ENCODE results near the gene DNM2. TPM values are rescaled to one million over a fixed set of nuclear protein-coding genes. Genes with fewer than 3 reads are reported as not detected.

DNM2 gene
- total RNA-seq, 4 donors from 2014 or later = 469 to 1,152 (median 585) TPM

DNA sequence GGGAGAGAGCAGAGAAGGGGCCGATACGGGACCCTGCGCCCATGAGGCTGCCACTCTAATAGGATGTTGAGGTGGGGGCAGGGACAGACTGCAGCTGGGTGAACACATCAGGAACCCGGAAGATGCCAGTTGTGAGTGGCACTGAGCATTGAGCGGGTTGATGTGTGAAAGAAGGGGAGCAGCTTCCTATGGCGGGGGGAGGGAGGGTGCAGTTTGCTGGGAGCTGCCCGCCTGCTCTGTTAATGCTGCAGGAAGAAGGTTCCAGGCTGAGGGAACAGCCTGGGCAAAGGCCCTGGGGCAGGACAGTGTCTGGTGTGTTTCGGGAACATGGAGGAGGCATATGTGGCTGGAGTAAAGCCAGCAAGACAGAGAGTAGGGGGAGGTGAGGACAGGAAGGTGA lies 29.8 kb downstream of the DNM2 start:
- peak overlapping the region; percentile 86 to 88 (median 87) for H3K27ac ChIP-seq
- WGBS, 2 donors (ENCODE audit: low coverage in 1 of 2) = 48 to 57% methylated on average over 4 to 8 of the region's 8 CpGs
- in situ Hi-C loops (cut with MboI; ENCODE audit: low pct_ligation_motif_present in 1 of 4, low pct_unique_long_range_greater_than_20kb in 1 of 4, low sequenced_read_pairs in 3 of 4) = no loop called here
- H3K4me3 ChIP-seq = no peak overlapping the region
- no peaks in the 10 kb centered on the region for H3K27me3 ChIP-seq
- H3K9me3 ChIP-seq = no peaks in the 10 kb centered on the region
- H3K36me3 ChIP-seq = no peaks in the 10 kb centered on the region
- no peak for TF ChIP-seq POLR2AphosphoS5 (IDR thresholded peaks at IDR 0.05)
- no peak for TF ChIP-seq POLR2A (IDR thresholded peaks at IDR 0.05)
- no peak for TF ChIP-seq EP300 (IDR thresholded peaks at IDR 0.05; ENCODE audit: low read depth)
- TF ChIP-seq, protein P1, sequence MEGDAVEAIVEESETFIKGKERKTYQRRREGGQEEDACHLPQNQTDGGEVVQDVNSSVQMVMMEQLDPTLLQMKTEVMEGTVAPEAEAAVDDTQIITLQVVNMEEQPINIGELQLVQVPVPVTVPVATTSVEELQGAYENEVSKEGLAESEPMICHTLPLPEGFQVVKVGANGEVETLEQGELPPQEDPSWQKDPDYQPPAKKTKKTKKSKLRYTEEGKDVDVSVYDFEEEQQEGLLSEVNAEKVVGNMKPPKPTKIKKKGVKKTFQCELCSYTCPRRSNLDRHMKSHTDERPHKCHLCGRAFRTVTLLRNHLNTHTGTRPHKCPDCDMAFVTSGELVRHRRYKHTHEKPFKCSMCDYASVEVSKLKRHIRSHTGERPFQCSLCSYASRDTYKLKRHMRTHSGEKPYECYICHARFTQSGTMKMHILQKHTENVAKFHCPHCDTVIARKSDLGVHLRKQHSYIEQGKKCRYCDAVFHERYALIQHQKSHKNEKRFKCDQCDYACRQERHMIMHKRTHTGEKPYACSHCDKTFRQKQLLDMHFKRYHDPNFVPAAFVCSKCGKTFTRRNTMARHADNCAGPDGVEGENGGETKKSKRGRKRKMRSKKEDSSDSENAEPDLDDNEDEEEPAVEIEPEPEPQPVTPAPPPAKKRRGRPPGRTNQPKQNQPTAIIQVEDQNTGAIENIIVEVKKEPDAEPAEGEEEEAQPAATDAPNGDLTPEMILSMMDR (IDR thresholded peaks at IDR 0.05) = no peak
- peaks cover 54 to 99% (median 95%) of the 10 kb centered on the region in 4 donors for H3K4me1 ChIP-seq
- DNase-seq = peak; percentile 45
- intact Hi-C loops (cut with DNase I; ENCODE audit: low total_unique reads) = no loop called here

DNA sequence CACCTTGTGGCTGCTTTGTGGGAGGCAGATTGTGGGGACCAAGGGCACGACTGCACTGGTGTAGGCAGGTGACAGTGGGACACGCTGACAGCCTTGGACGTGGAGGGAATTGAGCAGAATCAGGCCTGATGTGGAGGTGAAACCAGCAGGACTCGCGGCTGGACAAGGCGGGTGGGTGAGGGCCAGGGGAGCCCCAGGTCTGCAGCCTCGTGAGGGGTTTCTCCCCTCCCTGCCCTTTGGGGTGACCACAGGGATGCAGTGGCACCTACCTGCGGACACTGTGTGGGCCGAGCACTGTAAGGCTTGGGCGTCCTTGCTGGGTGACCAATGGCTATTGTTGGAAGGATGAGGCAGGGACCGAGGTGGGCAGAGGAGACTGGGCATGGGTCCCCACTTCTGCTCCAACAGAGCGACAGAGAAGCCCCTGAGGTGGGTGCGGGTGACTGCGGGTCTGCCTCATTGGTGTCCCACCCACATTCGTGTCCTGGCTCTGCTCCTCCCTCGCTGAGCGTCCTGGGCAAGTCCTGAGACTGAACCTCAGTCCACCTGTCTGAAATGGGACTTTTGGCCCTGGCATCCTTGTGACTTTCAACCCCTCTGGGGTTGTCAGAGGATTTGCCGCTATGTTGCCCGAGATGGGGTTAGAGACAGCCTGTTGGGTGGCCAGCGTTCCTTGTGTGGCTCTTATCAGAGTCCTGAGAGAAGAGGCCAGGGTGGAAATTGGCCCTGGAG lies 30.5 kb downstream of the DNM2 start:
- DNase-seq = no peak
- H3K36me3 ChIP-seq = no peaks in the 10 kb centered on the region
- no peak overlapping the region for H3K4me3 ChIP-seq
- no peak for TF ChIP-seq POLR2AphosphoS5 (IDR thresholded peaks at IDR 0.05)
- TF ChIP-seq POLR2A (IDR thresholded peaks at IDR 0.05) = no peak
- TF ChIP-seq EP300 (IDR thresholded peaks at IDR 0.05; ENCODE audit: low read depth) = no peak
- TF ChIP-seq, protein P1 (IDR thresholded peaks at IDR 0.05) = no peak
- peak overlapping the region; percentile 86 to 88 (median 87) for H3K27ac ChIP-seq
- H3K27me3 ChIP-seq = no peaks in the 10 kb centered on the region
- H3K9me3 ChIP-seq = no peaks in the 10 kb centered on the region
- peaks cover 54 to 97% (median 90%) of the 10 kb centered on the region in 4 donors for H3K4me1 ChIP-seq
- 71% methylated on average over 20 of the region's 20 CpGs; no CpG with 5 or more reads in 1 of the 2 donors for WGBS, 2 donors (ENCODE audit: low coverage in 1 of 2)
- in situ Hi-C loops (cut with MboI; ENCODE audit: low pct_ligation_motif_present in 1 of 4, low pct_unique_long_range_greater_than_20kb in 1 of 4, low sequenced_read_pairs in 3 of 4) = no loop called here
- intact Hi-C loops (cut with DNase I; ENCODE audit: low total_unique reads) = no loop called here

DNA sequence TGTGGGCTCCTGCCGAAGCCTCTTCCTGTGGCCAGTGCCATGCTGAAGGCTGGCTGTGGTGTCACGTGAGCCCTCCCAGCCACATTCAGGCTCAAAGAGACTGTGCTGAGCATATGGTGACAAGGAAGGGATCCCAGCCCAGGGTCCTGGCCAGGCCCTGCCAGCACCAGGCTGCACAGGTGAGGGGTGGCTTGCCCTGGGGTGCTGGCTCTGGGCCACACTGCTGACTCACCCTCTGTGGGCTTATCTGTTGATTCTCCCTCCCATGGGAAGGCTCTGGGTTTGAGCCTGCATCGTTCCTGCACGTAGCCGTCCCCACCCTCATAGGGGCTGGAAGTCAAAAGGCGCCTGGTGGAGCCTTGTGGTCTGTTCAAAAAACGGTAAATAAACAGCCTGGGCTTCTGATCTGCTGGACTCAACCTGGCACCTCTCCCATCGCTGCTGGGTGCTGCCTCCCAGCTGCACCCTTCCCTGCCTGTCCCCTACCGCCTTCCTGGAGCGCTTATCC lies 31.1 kb downstream of the DNM2 start:
- Histone ChIP-seq H3K4me1 (peaks cover 52 to 91% (median 85%) of the 10 kb centered on the region in 4 donors), H3K9me3 (no peaks in the 10 kb centered on the region), H3K27me3 (no peaks in the 10 kb centered on the region), H3K27ac (peak overlapping the region; percentile 86 to 88 (median 87)), H3K4me3 (no peak overlapping the region), H3K36me3 (no peaks in the 10 kb centered on the region)
- TF ChIP-seq, protein P1 (IDR thresholded peaks at IDR 0.05) = peak in 2 of 5 experiments; percentile 8 to 19
- TF ChIP-seq EP300 (IDR thresholded peaks at IDR 0.05; ENCODE audit: low read depth) = no peak
- no peak for TF ChIP-seq POLR2A (IDR thresholded peaks at IDR 0.05)
- TF ChIP-seq POLR2AphosphoS5 (IDR thresholded peaks at IDR 0.05) = peak in 2 of 3 donors; percentile 21 to 45
- WGBS, 2 donors (ENCODE audit: low coverage in 1 of 2) = 35% methylated on average over 10 of the region's 10 CpGs; no CpG with 5 or more reads in 1 of the 2 donors
- peak; percentile 86 for DNase-seq
- intact Hi-C loops (cut with DNase I; ENCODE audit: low total_unique reads) (no loop called here), in situ Hi-C loops (cut with MboI; ENCODE audit: low pct_ligation_motif_present in 1 of 4, low pct_unique_long_range_greater_than_20kb in 1 of 4, low sequenced_read_pairs in 3 of 4) (no loop called here)
